GM18499 (cell line): Measurements from ENCODE around the gene DOCK9.

Experiments used
- ATAC-seq: cut with Tn5 transposase; IDR thresholded peaks from one replicate; pipeline ENCODE4 v1.9.1; 2021; ENCODE audit warnings: moderate number of reproducible peaks; ENCODE audit not compliant: insufficient read depth, unreplicated experiment

The DOCK9 gene

DNA sequence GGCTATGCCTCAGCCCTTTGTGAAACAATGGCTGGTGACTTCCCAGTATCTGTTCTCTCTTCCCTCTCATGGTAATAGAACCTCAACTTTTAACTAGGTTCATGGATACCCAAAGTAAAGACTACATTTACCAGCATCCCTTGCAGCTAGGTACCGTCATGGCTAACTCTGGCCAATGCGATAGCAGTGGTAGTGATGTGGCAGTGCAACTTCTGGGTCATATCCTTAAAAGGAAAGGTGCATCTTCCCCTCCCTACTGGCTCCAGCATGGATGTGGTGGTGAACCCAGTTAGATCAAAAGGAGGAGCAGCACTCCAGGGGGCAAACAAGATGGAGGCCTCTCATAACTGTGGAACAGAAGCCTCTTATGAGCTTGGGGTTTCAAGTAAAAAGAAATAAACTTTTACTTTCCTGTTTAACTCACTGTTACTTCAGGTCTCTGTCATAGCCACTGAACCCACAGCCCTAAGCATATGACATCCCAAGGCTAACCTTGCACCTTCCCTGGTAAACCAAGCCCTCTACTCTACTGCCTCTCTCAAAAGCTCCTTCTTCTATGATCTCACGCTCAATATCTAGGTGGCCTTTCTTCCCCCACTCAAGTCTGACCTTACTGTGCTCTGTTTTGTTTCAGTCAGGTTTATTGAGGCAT is 104.4 kb downstream of the DOCK9 start:
- no peak for ATAC-seq

GRCh38 chr13:98871727-98872126 is 106.1 kb downstream of the DOCK9 start:
- no peak for ATAC-seq

DNA sequence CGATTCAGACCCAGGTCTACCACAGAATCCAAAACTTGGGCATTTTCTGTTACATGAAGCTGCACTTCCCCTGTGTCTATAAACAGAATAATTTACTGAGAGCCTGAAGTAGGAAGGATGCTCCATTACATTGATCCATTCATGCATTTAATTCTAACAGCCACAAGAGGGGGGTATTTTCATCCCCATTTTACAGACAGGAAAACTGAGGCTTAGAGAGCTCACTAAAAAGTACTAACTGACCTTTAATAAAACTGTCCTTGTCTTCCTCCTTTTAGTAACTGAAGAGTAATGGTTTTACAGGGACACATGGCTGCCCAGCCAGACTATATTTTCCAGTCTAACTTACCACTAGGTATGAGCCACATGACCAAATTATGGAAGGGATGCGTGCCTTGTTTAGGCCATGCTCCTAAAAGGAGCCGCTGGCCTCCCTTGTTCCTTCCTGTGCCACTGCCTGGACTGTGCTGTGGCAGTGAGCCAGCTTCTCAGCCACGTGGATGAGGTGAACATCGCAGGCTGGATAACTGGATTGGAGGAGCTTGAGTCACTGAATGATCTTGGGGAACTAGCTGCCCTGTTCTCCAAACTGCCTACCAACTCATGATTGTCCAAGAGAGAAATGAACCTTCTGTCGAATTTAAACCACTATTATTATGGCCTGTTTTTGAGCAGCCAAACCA is 108.3 kb downstream of the DOCK9 start:
- ATAC-seq: no peak

- ATAC-seq: no peak
Observed at GRCh38 chr13:98868932-98869331, 108.9 kb downstream of the DOCK9 start.

DNA sequence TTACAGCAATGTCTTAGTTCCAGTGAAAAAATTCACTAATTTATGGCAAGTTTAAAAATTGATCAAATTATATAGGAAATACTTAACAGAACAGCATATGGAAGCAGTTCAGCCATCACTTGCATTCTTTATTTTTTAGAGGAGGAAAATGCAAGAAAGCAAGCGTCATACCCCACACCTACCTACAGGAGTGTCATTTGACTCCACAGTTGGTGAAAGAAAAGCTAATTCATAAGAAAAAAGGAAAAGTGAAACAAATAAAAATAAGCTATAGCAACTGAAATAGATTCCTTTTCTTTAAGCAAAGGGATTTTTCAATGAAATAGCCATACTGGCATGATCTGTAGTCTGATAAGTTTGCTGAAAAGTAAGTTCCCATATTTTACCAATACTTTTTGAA is 111.0 kb downstream of the DOCK9 start:
- no peak for ATAC-seq

- ATAC-seq: no peak
Observed at GRCh38 chr13:98860491-98860890, 117.4 kb downstream of the DOCK9 start.

DNA sequence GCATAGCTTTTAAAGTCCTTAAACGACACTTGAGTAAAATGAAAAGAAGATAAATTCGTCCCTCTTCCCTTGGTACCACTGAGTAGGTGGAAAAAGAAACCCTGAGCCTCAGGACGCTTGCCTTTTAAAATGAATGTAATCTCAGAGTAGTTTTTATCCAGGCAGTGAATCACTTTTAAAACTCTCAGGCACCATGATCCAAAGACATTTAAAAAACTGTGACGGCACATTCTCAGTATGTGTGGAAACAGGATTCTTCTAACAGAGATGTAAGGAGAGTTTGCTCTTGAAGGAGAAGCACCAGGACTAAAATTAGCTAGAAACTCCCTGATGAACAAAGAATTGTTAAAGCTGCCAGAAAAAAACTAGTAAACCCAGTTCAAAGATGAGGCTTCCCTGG is 119.7 kb downstream of the DOCK9 start:
- ATAC-seq: no peak

DNA sequence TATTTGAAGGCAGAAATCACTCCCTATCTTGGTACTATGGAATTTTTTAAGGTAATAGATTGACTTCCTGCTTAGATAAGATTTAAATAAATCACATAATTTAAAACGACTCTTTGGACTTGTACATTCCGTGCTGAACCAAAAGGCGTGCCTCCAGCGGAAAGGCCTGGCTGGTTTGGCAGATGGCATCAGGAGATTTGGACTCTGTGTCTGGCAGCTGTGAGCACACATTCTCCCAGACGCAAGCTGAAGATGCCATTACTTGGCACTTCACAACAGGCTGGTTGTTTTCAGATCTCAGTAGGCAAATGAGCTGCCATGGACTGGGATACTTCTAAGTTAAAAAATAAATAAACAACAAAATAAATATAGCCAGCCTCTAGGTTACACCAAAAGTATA is 120.9 kb downstream of the DOCK9 start:
- ATAC-seq: no peak

GRCh38 chr13:98854448-98854847 is 123.4 kb downstream of the DOCK9 start:
- ATAC-seq: no peak

DNA sequence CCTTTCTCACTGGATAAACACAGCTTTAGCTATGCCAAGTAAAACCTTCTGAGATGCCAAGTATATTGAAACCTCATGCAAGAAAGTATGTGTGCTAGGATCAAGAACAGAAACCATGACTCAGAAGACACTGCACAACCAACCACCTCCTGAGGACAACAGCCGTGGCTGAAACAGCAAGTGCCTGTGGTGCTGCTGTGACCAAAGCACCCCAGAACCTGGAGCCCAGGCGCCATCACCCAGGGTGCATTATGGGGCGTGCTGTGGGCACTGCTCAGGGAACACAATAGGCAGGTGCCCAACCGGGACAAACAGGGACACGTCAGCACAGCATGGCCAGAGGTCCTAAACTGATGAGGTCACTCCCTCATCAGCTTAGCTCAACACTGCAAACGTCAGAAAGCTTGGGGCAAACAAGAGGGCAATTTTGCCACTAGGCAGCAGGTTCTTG is 124.1 kb downstream of the DOCK9 start:
- peak; percentile 98 for ATAC-seq

GRCh38 chr13:98851276-98851675 is 126.6 kb downstream of the DOCK9 start:
- ATAC-seq: no peak

GRCh38 chr13:98848746-98849145 is 129.1 kb downstream of the DOCK9 start:
- ATAC-seq: no peak

DNA sequence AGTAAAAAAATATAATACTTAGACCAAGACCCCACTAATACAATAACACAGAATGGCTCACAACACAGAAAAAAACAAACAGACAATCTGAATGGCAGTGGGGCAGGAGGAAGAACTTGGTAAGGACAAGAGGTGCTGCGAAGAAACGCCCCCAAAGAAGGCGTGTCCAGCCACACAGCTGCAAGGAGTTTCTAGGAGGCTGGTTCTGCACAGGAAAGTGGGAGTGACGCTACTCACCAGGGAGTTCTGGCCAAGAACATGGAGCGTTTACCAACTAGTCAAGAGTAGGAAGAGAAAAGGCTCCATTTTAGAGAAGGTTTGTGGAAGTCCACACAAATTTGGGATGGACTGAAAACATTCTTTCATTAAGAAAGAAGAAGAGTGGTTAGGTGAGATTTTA is 130.1 kb downstream of the DOCK9 start:
- ATAC-seq: no peak

DNA sequence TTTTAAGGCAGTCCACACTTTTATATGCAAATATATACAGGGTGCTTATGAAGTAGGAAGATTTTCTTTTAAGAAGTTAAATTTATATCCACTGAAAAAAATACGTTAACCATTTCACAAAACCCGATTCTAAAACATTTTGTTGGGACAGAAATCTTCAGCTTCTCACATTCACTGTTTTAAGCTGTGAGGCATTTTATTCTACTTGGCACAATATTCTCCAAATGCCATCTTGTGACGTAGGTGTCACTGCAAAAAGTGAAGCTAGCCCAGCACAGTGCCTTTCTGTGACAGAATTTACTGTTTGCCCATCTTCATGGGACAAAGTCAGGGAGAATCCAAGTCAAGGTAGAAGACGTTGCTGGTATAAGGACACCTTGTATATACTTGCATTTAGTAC is 130.9 kb downstream of the DOCK9 start:
- ATAC-seq: no peak

DNA sequence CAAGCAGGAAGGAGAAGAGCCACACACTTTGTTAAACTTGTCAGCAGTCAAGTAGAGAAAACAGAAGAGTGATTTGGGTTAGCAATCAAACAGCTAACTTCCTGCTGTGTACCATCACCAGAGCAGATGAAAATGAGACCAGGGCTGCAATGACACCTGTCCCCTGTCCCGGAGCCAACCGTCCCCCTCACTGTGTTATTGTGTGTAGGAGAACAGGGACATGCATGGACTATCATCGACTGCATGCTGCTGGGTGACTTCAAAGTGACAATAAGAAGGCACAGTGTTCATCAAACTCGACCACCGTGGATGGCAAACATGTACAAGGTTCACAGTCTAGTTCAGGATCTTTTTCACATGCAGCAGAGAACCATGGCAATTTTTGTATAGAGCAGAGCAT is 131.3 kb downstream of the DOCK9 start:
- ATAC-seq: no peak

GRCh38 chr13:98845742-98846141 is 132.1 kb downstream of the DOCK9 start:
- no peak for ATAC-seq

DNA sequence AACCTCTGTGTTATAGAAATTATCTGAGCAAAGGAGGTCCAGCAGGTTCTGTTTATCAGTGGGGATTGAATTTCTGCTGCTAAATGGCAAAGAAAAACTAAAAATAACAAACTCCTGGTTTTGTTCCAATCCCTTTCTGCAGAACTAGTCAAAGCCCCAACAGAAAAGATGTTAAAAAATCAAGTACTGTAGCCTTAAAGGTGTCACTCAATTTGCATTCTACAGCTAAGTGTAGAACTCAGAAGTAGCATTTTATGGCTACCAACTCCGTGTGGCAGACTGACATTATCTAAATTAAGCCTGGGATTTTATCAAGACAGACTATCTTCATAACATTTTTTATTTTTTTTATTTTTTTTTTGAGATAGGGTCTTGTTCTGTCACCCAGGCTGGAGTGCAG is 133.8 kb downstream of the DOCK9 start:
- no peak for ATAC-seq

GRCh38 chr13:98843482-98843877 is 134.4 kb downstream of the DOCK9 start:
- ATAC-seq: no peak

- peak; percentile 90 for ATAC-seq
Observed at GRCh38 chr13:98842858-98843481, 134.9 kb downstream of the DOCK9 start.

DNA sequence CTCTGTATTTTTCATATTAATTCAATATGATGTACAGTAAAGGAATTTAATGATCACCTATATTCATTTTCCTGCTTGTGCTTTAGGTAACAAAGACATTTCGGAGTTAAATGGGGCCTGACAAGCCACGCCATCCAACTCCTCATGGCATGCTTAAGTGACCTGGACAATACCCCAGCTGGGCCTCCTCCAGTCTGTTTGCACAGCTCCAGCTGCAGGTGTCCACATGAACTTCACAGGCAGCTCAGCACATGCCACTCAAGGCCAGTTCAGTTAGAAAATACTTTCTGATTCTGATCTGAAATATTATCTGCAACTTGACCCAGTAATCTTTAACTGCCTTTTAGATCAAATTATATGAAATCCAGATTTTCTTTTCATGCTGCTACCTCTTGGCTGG is 135.8 kb downstream of the DOCK9 start:
- no peak for ATAC-seq

DNA sequence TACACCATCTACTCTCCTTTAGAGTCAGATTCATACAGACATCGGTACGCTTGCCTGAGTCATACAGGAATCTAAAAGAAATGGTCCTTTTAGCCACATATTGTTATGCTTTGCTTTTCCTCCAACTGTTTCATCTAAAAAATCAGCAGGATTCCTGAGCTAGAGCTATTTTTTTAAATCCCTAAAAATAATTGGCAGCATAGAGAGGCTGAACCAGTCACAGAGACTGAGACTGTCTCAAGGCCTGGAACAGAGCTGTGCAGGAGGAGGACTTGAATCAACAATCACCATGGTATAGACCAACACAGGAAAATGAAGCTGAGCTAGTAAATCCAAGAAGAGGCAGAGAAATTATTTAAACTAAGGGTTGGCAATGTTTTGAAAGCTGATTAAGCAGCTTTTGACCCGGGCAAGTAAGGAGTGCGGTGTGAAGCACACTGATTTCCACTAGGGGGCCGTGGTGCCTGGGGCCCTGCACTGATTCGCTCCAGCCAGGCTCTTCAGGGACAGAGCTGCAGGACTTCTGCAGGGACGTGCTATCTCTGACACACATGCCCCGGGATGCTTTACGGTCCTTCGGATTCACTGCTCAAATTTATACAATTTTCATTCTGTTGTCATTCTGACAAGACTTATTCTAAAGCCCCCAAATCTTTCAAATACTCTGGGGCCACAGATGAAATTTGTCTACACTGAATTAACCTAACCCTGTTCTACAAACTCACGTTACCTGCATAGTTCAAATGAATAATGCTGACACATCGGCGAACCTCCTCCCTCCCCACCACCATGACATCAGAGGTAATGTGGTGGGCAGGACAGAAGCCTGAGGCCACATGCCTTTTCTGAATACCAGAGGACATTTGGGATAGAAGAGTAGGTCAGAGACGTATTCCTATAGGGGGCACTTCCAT is 137.8 kb downstream of the DOCK9 start:
- peak; percentile 70 for ATAC-seq
